ENCODE results near the gene NACC2.

DNA sequence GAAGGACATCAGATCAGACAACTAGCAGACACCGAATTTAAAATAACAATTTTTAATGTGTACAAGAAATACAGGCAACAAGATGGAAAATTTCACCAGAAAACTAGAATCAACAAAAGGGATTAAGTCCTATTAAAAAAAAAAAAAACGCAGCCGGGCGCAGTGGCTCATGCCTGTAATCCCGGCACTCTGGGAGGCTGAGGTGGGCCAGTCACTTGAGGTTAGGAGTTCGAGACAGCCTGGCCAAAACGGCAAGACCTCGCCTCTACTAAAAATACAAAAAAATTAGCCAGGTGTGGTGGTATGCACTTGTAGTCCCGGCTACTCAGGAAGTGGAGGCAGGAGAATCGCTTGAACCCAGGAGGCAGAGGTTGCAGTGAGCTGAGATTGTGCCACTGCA is 69.6 kb downstream of the NACC2 start:
- no peak for TF ChIP-seq EZH2 (IDR thresholded peaks at IDR 0.05; ENCODE audit: low read length, missing control alignments)
- TF ChIP-seq, protein P1, sequence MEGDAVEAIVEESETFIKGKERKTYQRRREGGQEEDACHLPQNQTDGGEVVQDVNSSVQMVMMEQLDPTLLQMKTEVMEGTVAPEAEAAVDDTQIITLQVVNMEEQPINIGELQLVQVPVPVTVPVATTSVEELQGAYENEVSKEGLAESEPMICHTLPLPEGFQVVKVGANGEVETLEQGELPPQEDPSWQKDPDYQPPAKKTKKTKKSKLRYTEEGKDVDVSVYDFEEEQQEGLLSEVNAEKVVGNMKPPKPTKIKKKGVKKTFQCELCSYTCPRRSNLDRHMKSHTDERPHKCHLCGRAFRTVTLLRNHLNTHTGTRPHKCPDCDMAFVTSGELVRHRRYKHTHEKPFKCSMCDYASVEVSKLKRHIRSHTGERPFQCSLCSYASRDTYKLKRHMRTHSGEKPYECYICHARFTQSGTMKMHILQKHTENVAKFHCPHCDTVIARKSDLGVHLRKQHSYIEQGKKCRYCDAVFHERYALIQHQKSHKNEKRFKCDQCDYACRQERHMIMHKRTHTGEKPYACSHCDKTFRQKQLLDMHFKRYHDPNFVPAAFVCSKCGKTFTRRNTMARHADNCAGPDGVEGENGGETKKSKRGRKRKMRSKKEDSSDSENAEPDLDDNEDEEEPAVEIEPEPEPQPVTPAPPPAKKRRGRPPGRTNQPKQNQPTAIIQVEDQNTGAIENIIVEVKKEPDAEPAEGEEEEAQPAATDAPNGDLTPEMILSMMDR (conservative IDR thresholded peaks at IDR 0.05 in 1 of 2, IDR thresholded peaks at IDR 0.05 in 1 of 2; ENCODE audit: low read depth in 1 of 2, low read length in 2 of 2), result no peak

All from fibroblast of lung (primary cell).